Measurements from ENCODE around the gene METTL26. TPM values are rescaled to one million over a fixed set of nuclear protein-coding genes. Genes with fewer than 3 reads are reported as not detected.

Gene METTL26
- polyA plus RNA-seq, 4 donors, result 46.8 to 75.5 (median 51.3) TPM

- DNase-seq (ENCODE audit: low read depth in 4 of 4, low spot score in 3 of 4), result peak in 2 of 4 donors; percentile 53 to 67
Measured at GRCh38 chr16:660459-661183, 24.5 kb upstream of the METTL26 start.

- no peak for DNase-seq (ENCODE audit: low read depth in 4 of 4, low spot score in 3 of 4)
Measured at GRCh38 chr16:660132-660458, 24.0 kb upstream of the METTL26 start.

GRCh38 chr16:659618-660017, 23.5 kb upstream of the METTL26 start:
- DNase-seq (ENCODE audit: low read depth in 4 of 4, low spot score in 3 of 4), result no peak

- no peak for DNase-seq (ENCODE audit: low read depth in 4 of 4, low spot score in 3 of 4)
Measured at GRCh38 chr16:658679-659571, 22.8 kb upstream of the METTL26 start.

GRCh38 chr16:657487-657886, 21.4 kb upstream of the METTL26 start:
- DNase-seq (ENCODE audit: low read depth in 4 of 4, low spot score in 3 of 4), result no peak

- DNase-seq (ENCODE audit: low read depth in 4 of 4, low spot score in 3 of 4), result no peak
Measured at GRCh38 chr16:654034-654433, 17.9 kb upstream of the METTL26 start.

GRCh38 chr16:652454-653305, 16.6 kb upstream of the METTL26 start:
- no peak for DNase-seq (ENCODE audit: low read depth in 4 of 4, low spot score in 3 of 4)

GRCh38 chr16:651844-652243, 15.7 kb upstream of the METTL26 start:
- no peak for DNase-seq (ENCODE audit: low read depth in 4 of 4, low spot score in 3 of 4)

GRCh38 chr16:649631-650030, 13.5 kb upstream of the METTL26 start:
- DNase-seq (ENCODE audit: low read depth in 4 of 4, low spot score in 3 of 4), result no peak

GRCh38 chr16:648781-649589, 12.9 kb upstream of the METTL26 start, which contains the start of gene WDR90:
Gene WDR90, plus strand, starts transcription at chr16:649365. Its CDS starts 52 bp downstream, at chr16:649417.
- peak; percentile 73 to 89 (median 76) for DNase-seq (ENCODE audit: low read depth in 4 of 4, low spot score in 3 of 4)

GRCh38 chr16:648071-648780, 12.1 kb upstream of the METTL26 start:
- no peak for DNase-seq (ENCODE audit: low read depth in 4 of 4, low spot score in 3 of 4)

GRCh38 chr16:647173-647902, 11.2 kb upstream of the METTL26 start:
- DNase-seq (ENCODE audit: low read depth in 4 of 4, low spot score in 3 of 4), result no peak

GRCh38 chr16:646679-647172, 10.6 kb upstream of the METTL26 start:
- DNase-seq (ENCODE audit: low read depth in 4 of 4, low spot score in 3 of 4), result no peak

GRCh38 chr16:645852-646678, 10.0 kb upstream of the METTL26 start:
- DNase-seq (ENCODE audit: low read depth in 4 of 4, low spot score in 3 of 4), result no peak

GRCh38 chr16:644556-644955, 8.5 kb upstream of the METTL26 start:
- no peak for DNase-seq (ENCODE audit: low read depth in 4 of 4, low spot score in 3 of 4)

GRCh38 chr16:643050-643368, 6.9 kb upstream of the METTL26 start:
- DNase-seq (ENCODE audit: low read depth in 4 of 4, low spot score in 3 of 4), result no peak

GRCh38 chr16:642189-643049, 6.3 kb upstream of the METTL26 start:
- no peak for DNase-seq (ENCODE audit: low read depth in 4 of 4, low spot score in 3 of 4)

Data from right renal pelvis (tissue), 4 donors.